SK-N-SH treated with all-trans-retinoic acid at 6 μM for 48 hours (cell line): ENCODE data around the gene SERPING1.

Experiments
- RARB ChIP-seq: fragments of 250-450 bp; sonication (Bioruptor Pico); IDR thresholded peaks from 2 replicates; pipeline ENCODE4 v1.8.0; 2021; ENCODE audit warnings: mild to moderate bottlenecking, moderate library complexity
- TF ChIP-seq, protein P1 (sequence below): fragments of 250-450 bp; sonication (Bioruptor Pico); IDR thresholded peaks from 2 replicates; pipeline ENCODE4 v1.5.0; 2020; ENCODE audit warnings: mild to moderate bottlenecking, moderate library complexity

The SERPING1 gene

DNA sequence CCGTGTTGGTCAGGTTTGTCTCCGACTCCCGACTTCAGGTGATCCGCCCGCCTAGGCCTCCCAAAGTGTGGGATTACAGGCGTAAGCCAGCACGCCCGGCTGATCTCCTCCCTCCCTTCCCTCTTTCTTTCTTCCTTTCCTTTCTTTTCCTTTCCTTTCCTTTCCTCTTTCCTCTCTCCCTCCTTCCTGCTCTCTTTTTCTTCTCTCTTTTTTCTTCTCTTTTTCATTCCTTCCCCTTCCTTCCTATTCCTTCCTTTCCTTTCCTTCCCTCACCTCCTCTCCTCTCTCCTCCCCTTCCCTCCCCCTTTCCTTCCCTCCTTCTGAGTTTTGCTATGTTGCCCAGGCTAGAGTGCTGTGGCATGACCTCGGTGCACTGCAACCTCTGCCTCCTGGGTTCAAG lies 66.5 kb downstream of the SERPING1 start (continued):
- TF ChIP-seq, protein P1, sequence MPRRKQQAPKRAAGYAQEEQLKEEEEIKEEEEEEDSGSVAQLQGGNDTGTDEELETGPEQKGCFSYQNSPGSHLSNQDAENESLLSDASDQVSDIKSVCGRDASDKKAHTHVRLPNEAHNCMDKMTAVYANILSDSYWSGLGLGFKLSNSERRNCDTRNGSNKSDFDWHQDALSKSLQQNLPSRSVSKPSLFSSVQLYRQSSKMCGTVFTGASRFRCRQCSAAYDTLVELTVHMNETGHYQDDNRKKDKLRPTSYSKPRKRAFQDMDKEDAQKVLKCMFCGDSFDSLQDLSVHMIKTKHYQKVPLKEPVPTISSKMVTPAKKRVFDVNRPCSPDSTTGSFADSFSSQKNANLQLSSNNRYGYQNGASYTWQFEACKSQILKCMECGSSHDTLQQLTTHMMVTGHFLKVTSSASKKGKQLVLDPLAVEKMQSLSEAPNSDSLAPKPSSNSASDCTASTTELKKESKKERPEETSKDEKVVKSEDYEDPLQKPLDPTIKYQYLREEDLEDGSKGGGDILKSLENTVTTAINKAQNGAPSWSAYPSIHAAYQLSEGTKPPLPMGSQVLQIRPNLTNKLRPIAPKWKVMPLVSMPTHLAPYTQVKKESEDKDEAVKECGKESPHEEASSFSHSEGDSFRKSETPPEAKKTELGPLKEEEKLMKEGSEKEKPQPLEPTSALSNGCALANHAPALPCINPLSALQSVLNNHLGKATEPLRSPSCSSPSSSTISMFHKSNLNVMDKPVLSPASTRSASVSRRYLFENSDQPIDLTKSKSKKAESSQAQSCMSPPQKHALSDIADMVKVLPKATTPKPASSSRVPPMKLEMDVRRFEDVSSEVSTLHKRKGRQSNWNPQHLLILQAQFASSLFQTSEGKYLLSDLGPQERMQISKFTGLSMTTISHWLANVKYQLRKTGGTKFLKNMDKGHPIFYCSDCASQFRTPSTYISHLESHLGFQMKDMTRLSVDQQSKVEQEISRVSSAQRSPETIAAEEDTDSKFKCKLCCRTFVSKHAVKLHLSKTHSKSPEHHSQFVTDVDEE, result no peak
- no peak for TF ChIP-seq RARB (CRISPR knock-in tag)
